ENCODE results near the gene ZSWIM3.
"Not testable (repeated sequence)": the region's sequence is repeated elsewhere in the genome, so short reads cannot be mapped to it uniquely, and the experiment has no call there.

The ZSWIM3 gene

DNA sequence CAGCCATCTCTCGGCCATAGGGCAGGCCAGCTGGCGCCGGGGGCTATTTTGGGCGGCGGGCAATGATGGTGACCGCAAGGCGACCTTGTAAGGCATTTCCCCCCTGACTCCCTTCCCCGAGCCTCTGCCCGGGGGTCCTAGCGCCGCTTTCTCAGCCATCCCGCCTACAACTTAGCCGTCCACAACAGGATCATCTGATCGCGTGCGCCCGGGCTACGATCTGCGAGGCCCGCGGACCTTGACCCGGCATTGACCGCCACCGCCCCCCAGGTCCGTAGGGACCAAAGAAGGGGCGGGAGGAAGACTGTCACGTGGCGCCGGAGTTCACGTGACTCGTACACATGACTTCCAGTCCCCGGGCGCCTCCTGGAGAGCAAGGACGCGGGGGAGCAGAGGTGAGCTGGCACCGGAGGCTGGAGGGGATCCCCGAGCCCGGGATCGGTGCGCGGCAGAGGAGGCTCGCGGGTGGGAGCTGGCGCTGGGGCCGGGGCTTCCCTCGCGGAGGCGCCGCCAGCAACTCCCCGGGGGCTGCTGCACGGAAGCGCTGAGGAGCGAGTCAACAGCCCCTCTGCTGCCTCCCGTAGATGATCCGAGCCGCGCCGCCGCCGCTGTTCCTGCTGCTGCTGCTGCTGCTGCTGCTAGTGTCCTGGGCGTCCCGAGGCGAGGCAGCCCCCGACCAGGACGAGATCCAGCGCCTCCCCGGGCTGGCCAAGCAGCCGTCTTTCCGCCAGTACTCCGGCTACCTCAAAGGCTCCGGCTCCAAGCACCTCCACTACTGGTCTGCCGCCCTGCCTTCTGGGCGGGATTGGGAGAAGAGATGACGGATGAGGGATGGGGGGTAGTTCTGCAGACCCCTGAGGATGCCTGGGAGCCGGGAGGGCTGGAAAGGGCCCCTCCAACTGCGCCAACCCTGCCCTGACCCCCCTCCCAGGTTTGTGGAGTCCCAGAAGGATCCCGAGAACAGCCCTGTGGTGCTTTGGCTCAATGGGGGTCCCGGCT lies 33.9 kb downstream of the ZSWIM3 start, which contains the start of the genes CTSA and NEURL2:
TSS of gene CTSA (plus strand) at position 351 of the 999 bp plus-strand sequence. CDS start at position 585, 234 bp downstream.
TSS of gene NEURL2 (minus strand) at position 224 of the 999 bp plus-strand sequence. CDS start at position 7, 217 bp downstream.
- DNase-seq = peak; percentile 79

DNA sequence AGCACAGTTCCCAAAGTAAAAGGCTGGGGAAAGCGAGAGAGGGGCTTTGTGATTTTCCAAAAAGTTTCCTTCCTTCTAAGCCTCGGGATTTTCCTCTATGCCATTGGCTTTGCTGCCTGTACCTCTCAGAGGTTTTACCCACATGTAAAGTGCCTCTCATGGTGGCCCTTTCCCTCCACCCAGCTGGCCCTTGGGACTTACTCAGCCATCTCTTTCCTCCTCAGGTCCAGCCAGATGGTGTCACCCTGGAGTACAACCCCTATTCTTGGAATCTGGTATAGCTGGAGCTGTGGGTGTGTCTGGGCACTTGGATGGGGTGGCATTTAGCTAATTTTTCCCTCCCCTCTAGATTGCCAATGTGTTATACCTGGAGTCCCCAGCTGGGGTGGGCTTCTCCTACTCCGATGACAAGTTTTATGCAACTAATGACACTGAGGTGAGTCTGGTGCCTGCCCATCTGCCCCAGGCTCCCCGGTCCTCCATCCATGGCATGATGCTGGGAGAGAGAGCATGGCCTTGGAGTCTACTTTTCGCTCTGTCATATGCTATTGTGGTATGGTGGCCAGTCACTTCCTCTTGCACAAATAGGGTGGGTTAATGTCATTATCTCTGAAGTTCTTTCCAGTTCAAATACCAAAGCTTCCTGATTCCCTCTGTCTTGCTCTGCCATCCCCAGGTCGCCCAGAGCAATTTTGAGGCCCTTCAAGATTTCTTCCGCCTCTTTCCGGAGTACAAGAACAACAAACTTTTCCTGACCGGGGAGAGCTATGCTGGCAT lies 34.8 kb downstream of the ZSWIM3 start:
- no peak for DNase-seq

DNA sequence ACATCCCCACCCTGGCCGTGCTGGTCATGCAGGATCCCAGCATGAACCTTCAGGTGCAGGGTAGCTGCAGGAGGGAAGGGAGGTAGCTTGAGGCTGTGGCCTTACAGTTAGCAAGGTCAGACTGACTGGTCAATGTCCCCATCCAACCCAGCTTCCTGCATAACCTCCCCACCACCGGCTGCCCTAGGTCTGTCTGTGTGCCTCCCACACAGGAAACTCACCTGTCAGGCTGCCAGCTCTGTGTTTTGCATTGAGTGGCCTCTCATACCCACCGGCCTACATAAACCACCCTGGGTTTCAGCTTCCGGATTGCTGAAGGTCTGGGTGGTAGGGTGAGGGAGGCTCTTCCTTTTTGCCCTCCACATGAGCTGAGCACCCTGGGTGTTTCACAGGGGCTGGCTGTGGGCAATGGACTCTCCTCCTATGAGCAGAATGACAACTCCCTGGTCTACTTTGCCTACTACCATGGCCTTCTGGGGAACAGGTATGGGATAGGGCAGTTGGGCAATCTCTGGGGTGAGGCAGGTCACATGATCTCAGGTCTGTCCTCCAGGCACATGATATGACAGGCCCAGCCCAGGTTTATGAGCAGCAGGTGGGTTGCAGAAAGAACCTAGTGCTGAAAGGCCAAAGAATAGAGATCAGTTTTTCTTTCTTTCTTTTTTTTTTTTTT lies 35.5 kb downstream of the ZSWIM3 start:
- DNase-seq = no peak

DNA sequence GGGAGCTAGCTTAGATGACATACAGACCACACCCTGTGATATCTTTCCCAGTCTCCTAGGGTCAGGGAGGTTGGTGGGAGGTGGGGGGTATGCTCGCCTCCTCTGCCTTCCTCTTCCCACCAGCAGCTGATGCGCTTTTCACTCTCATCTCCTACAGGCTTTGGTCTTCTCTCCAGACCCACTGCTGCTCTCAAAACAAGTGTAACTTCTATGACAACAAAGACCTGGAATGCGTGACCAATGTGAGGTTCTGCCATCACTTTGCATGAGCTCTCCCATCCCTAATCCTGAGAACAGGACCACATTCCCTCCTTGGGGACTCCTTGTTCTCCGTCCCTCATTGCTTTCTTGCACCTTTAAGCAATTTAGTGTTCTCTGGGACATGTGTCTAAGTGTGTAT lies 36.4 kb downstream of the ZSWIM3 start:
- no peak for DNase-seq

DNA sequence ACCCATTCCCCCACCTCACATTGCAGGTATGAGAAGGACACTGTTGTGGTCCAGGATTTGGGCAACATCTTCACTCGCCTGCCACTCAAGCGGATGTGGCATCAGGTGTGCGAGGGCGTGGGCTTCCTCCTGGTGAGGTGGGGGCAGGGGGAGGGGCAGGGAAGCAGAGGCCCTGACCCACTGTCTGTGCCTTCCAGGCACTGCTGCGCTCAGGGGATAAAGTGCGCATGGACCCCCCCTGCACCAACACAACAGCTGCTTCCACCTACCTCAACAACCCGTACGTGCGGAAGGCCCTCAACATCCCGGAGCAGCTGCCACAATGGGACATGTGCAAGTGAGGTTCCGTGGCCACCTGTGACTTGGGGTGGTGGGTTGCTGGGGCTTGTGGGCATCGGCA lies 37.4 kb downstream of the ZSWIM3 start:
- no peak for DNase-seq

DNA sequence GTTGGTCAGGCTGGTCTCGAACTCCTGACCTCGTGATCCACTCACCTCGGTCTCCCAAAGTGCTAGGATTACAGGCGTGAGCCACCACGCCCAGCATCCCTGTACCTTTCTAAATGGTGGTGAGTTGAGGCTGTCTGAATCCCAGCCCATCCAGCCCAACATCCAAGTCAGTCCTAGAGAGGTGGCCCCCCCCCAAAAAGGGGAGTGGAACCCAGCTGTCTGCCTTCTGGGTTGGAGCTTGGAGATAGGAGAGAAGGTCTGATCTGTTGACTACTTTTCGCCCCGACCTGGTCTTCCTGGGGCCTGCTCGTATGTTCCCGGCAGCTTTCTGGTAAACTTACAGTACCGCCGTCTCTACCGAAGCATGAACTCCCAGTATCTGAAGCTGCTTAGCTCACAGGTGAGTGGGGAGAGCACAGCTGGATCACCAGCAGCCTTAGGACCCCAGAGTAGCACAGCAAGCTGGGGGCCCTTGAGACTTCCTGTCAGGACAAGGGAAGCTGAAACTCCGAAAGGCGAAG lies 39.3 kb downstream of the ZSWIM3 start:
- no peak for DNase-seq

DNA sequence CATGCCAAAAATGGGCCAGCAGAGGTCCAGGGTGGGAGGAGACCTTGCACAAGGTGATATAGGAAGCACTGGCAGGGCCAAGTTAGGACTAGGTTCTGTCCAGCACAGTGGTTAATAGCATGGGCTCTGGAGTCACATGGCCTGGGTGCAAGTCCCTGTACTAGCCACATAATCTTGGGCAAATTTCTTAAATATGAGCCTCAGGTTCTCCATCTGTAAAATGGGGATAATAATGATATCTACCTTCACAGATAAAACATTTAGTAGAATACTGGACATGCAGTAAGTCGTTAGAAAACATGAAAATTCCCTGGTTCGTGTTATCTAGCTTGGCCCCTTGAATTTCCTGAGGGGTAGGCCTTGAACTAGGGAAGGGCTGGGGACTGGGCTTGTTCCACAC lies 39.9 kb downstream of the ZSWIM3 start:
- no peak for DNase-seq

DNA sequence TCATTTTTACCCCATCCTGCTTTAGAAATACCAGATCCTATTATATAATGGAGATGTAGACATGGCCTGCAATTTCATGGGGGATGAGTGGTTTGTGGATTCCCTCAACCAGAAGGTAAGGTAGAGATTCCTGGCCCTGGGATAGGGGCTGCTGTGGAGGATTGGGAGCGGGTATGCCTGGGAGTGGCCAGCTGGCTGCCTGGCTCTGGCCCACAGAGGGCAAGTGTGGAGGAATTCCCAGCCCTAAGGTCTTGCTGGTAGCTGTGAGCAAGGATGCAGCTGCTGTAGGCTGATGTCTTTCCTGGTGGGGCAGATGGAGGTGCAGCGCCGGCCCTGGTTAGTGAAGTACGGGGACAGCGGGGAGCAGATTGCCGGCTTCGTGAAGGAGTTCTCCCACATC lies 40.3 kb downstream of the ZSWIM3 start:
- no peak for DNase-seq

DNA sequence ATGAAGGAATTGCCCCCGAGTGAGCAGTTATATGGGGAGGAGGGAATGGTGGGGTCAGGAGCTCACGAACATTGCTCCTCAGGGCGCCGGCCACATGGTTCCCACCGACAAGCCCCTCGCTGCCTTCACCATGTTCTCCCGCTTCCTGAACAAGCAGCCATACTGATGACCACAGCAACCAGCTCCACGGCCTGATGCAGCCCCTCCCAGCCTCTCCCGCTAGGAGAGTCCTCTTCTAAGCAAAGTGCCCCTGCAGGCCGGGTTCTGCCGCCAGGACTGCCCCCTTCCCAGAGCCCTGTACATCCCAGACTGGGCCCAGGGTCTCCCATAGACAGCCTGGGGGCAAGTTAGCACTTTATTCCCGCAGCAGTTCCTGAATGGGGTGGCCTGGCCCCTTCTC lies 40.9 kb downstream of the ZSWIM3 start:
- DNase-seq = no peak

DNA sequence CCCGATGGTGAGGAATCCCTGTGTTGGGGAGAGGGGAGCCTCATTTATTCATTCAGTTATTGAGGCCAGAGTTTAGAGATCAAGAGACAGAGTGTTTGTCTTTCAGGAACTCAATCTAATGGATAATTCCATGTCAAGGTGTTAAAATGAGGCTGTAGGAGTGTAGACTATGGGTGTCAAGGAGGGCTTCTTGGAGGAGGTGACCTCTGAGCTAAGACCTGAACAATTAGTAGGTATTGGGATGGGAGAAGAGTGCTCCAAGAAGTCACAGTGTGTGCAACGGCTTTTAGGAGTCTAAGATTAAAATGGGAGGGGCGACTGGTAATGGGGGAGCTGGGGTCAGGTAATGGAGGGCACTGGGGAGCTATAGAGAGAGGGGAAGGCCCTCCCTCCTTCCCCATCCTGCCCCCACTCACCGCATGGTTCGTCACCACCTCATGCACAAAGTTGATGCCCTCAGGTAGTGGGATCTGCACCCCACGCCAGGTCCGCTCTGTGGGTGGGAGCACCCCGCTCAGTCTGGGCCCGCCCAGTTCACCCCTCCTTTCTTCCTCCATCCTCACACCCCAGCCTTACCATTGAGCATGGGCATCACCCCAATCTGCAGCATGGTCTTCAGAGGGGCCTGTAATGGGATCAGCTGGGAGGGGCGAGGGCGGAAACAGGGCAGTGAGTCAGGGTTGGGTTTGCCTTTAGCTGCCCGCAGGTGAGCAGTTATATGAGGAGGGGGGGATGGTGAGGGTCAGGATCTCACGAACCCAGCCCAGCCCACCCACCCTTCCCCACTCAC lies 41.8 kb downstream of the ZSWIM3 start:
- no peak for DNase-seq

DNA sequence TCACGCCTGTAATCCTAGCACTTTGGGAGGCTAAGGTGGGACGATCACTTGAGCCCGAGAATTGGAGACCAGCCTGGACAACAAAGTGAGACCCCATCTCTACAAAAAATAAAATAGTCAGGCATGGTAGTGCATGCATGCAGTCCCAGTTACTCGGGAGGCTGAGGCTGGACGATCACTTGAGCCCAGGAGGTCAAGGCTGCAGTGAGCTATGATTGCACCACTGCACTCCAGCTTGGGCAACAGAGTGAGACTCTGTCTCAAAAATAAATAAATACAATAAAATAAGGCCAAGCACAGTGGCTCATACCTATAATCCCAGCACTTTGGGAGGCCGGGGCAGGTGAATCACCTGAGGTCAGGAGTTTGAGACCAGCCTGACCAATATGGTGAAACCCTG lies 43.9 kb downstream of the ZSWIM3 start:
- DNase-seq = not testable (repeated sequence)

DNA sequence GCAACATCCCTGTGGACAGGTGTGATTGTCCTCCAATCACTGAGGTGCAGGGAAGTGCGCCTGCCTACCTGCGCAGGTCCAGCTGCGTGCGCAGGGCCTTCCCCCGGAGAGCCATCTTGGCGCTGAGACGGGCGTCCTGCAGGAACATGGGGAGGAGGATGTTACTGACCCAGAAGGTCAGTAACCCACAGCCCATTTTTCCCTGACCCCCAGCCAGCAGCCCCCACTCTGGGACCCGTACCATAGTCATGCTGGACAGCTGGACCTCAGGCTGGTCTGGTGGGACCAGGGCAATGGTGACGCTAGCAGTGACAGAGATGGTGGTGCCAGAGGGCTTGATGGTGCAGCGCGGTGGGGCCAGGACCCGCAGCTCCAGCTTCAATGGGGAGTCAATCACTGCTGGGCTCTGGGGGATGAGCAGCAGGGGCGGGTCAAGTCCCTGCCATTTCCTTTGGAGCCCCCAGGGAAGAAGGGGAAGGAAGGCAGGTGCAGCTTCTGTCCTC lies 44.8 kb downstream of the ZSWIM3 start:
- no peak for DNase-seq

DNA sequence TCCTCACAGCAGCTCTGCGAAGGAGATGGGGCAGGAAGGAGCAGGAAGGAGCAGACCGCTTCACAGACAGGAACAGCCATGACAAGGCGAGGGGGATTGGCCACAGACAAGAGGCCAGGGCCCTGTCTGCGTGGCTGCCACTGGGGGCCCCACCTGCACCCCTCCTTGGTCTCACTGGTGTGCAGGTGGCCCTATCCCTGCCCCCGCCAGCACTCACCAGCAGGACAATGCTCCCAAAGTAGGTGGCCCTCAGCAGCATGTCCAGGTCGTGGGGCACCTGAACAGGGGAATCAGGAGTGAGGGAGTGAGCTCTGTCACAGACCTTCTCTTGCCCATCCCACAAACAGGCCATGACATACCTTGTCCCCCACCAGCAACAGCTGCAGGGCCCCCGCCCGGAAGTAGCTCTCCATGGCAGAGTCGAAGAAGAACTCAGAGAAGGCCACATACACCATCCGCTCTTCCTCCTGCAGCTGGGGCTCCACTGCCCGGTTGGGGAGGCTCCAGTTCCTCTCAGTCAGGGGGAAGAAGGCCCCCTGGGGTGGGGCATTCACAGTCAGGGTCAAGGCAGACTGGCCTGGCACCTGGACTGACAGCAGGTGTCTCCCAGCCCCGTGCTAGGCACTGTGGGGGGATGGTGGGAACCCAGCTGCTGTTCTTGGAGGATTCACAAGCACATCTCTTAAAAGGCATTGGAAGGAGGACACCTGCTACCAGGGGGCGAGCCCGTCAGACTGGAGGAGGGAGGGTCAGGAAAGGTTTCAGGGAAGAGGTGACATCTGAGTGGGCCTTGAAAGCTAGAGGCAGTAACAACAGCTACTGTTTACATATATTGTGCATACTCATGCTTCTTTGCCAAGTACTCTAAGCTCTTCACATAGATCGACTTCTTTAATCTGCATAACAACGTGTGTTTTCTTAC lies 47.4 kb downstream of the ZSWIM3 start:
- no peak for DNase-seq

DNA sequence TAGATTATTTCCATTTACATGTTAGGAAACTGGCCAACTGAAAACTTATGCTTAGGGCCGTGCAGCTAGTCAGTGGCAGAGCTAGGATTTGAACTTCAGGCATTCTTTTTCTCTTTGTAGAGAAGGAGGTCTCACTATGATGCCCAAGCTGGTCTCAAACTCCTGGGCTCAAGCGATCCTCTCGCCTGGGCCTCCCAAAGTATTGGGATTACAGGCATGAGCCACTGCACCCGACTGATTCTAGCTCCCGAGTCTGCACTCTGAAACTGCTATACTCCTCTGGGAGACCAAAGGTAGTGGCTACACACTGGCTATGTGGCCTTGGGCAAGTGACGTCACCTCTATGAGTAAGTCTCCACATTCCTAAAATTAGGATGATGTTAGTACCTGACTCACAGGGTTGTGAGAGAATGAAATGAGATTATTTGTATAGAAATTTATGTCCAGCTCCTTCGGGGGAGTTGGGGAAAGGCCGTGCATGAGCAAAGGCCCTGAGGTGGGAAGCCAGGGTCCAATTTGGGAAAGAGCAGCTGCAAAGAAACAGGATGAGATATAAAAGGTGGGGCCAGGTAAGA lies 48.2 kb downstream of the ZSWIM3 start:
- DNase-seq = no peak

DNA sequence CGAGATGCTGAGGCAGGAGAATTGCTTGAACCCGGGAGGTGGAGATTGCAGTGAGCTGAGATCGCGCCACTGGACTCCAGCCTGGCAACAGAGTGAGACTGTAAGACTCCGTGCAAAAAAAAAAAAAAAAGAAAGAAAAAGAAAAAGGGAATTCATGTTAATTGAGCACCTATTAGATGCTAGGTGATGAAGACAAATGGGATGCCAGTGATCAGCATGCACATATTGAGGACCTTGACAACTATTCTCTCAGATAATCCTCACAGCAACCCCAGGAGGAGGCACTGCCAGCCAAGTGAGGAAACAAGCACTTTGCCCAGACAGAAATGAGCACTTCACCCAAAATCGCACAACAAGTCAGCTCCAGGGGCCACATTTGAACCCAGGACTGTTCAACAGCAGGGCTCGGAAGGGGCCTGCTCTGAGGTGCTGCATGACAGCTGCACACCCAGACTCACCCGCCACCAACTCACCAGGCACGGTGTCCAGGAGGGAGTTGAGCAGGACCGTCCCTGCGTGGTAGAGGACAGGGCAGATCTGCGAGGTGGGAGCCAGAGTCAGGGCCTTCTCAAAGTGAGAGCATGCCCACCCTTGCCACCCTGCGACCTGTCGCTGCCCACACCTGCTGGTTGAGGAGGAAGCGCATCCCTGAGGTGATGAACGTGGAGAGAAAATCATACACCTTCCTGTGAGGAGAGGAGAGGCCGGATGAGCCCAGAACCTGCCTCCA lies 50.0 kb downstream of the ZSWIM3 start:
- DNase-seq = no peak

DNA sequence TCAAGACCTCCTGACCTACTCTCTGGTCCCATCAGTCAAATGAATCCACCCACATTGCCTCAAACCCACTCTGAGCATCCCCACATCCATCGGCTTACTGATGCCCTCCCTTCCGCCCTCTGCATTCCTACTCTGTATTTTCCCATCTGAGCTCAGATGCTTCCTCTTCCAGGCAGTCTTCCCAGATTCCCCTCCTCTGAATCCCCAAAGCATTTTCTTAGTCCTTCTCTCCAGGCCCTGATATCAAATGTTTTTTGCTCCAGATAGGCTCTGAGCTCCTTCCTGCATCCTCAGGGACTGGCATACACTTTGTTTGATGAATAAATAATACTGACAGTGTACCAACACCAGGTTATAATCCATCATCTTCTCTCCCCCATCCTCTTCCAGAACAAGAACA lies 50.7 kb downstream of the ZSWIM3 start:
- DNase-seq = no peak

DNA sequence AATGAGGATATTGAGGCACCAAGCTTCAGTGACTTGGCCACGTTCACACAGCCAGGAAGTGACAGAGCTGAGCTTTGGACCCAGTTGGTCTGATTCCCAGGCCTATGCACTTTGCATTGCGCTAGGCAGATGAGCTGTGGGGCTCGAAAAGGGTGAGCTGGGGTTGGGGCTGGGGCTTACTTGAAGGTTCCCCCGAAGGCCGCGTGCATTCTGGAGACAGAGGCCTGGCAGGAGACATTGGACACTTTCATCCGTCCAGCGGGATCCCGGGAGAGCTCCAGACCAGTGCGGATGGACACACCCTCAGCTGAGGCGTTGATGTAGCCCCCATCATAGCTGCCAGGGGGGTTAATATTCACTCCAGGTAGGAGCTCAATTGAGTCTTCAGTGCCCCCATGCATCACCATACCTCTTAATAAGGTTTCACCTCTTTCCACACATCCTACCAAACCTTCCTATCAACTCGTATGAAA lies 52.0 kb downstream of the ZSWIM3 start:
- no peak for DNase-seq

DNA sequence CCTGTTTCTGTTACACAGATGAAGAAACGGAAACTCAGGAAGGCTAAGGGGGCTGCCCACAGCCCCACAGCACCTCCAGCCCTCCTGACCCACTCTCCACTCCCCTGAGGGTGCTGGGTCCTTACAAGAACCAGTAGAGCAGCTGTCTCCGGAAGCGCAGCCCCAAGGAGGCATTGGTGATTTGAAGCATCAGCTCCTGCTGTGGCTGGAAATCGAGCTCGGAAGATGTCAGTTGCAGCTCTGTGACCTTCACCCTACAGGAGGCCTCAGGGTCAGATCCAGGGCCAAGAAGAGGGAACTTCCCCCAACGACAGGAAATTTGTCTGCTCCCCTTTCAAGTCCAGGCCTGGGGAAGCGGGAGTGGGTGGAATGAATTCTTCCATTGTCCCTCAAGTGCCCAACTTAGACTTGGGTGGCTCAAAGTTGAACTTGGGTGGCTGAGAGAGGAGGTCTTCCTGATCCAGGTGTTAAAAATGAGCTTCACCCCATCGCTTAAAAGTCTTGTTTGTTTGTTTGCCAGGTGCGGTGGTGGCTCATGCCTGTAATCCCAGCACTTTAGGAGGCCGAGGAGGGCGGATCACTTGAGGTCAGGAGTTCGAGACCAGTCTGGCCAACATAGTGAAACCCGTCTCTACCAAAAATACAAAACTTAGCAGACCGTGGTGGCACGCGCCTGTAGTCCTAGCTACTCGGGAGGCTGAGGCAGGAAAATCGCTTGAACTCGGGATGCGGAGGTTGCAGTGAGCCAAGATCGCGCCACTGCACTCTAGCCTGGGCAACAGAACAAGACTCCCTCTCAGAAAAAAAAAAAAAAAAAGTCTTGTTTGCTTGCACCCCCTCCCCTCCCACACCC lies 52.6 kb downstream of the ZSWIM3 start:
- no peak for DNase-seq
